Measurements from ENCODE around the gene EHMT1. TPM values are rescaled to one million over a fixed set of nuclear protein-coding genes. Genes with fewer than 3 reads are reported as not detected.

EHMT1 gene
- total and polyA plus RNA-seq, 2 donors = 44.7 to 48.6 TPM

DNA sequence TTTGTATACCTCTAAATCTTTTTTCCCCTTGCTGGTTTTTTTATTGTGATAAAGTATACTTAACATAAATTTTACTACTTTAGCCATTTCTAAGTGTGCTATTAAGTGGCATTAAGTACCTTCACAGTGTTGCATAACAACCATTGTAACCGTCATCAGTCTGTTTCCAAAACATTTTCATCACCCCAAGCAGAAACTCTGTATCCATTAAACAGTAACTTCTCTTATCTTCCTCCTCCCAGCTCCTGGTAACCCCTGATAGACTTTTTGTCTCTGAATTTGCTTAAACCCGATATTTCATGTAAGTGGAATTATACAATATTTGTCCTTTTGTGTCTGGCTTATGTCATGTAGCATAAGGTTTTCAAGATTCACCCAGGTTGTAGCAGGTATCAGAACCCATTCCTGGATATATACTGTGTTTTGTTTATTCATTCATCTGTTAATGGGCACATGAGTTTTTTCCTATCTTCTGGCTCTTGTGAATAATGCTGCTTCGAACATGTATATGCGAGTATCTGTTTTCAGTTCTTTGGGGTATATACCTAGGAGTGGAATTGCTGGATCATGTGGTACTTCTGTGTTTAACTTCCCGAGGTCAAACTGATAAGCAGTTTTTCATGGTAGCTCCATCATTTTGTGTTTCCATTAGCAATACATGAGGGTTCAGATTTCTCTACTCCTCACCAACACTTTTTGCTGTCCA lies 66.4 kb downstream of the EHMT1 start:
- 84% methylated on average over 5 of the region's 5 CpGs for WGBS
- no peaks in the 10 kb centered on the region for H3K36me3 ChIP-seq (ENCODE audit: insufficient read depth)
- H3K27ac ChIP-seq (ENCODE audit: low read depth) = no peak overlapping the region
- H3K4me1 ChIP-seq (ENCODE audit: insufficient read depth) = no peaks in the 10 kb centered on the region
- H3K4me3 ChIP-seq (ENCODE audit: low read depth, low read length) = no peak overlapping the region
- no peak for DNase-seq (ENCODE audit: extremely low spot score)

DNA sequence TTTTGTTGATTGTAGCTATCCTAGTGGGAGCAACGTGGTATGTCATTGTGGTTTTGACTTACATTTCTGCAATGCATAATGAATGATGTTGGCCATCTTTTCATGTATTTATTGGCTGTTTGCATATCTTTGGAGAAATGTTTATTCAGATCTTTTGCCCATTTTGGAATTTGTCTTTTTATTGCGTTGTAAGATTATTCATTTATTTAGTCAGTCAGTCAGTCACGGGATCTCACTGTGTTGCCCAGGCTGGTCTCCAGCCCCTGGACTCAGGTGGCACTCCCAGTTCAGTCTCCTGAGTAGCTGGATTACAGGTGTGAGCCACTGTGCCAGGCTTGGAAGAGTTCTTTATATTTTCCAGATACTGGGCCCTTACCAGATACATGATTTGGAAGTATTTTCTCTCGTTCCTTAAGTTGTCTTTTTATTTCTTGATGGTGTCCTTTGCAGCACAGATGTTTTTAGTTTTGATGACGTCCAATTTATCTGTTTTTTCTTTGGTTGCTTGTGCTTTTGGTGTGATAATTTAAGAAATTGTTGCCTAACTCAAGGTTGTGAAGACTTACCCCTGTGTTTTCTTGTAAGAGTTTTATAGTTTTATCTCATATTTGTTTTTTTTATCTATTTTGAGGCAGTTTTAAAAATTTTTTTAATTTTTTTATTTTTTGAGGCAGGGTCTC lies 67.1 kb downstream of the EHMT1 start:
- Histone ChIP-seq H3K36me3 (ENCODE audit: insufficient read depth) (no peaks in the 10 kb centered on the region), H3K4me3 (ENCODE audit: low read depth, low read length) (no peak overlapping the region), H3K4me1 (ENCODE audit: insufficient read depth) (peaks cover 1% of the 10 kb centered on the region), H3K27ac (ENCODE audit: low read depth) (no peak overlapping the region)
- 78% methylated on average over 5 of the region's 5 CpGs for WGBS
- DNase-seq (ENCODE audit: extremely low spot score) = no peak

DNA sequence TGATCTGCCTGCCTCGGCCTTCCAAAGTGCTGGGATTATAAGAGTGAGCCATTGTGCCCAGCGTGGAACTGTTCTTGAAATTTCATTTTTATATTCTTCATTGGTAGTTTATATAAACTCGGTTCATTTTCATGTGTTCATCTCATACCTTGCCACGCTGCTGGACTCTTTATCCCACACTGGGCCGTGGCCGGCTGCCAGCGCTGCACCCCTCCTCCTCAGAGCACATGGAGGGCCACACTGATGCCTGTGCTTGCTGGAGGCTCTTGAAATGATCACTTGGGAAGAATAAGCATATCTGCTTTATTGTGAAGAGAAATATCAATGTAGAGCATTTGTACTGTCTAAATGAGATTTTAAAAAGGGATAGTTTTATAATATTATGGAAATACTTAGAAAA lies 69.5 kb downstream of the EHMT1 start:
- 86% methylated on average over 7 of the region's 7 CpGs for WGBS
- peaks cover 3% of the 10 kb centered on the region for H3K4me1 ChIP-seq (ENCODE audit: insufficient read depth)
- no peak for DNase-seq (ENCODE audit: extremely low spot score)

DNA sequence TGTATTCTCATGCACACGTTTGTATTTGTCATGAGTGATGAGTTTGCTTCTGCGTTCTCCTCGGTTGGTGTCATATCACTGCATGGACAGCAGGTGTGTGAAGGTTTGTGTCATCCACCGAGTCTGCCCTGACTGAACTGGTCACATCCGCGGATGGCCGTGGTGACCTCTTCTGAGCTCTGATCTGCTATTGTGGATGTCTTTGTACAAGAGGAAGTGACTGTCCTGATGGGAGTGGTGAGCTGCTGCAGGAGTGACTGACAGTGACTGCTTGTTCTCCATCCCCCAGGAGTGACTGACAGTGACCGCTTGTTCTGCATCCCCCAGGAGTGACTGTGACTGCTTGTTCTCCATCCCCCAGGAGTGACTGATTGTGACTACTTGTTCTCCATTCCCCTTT lies 69.9 kb downstream of the EHMT1 start:
- no peak overlapping the region for H3K4me3 ChIP-seq (ENCODE audit: low read depth, low read length)
- 81% methylated on average over 8 of the region's 8 CpGs for WGBS
- DNase-seq (ENCODE audit: extremely low spot score) = no peak
- peaks cover 3% of the 10 kb centered on the region for H3K4me1 ChIP-seq (ENCODE audit: insufficient read depth)
- no peaks in the 10 kb centered on the region for H3K36me3 ChIP-seq (ENCODE audit: insufficient read depth)
- no peak overlapping the region for H3K27ac ChIP-seq (ENCODE audit: low read depth)

More for the DNA sequence above, 69.5 kb downstream of the EHMT1 start:
- Histone ChIP-seq H3K36me3 (ENCODE audit: insufficient read depth) (no peaks in the 10 kb centered on the region), H3K4me3 (ENCODE audit: low read depth, low read length) (no peak overlapping the region), H3K27ac (ENCODE audit: low read depth) (no peak overlapping the region)

DNA sequence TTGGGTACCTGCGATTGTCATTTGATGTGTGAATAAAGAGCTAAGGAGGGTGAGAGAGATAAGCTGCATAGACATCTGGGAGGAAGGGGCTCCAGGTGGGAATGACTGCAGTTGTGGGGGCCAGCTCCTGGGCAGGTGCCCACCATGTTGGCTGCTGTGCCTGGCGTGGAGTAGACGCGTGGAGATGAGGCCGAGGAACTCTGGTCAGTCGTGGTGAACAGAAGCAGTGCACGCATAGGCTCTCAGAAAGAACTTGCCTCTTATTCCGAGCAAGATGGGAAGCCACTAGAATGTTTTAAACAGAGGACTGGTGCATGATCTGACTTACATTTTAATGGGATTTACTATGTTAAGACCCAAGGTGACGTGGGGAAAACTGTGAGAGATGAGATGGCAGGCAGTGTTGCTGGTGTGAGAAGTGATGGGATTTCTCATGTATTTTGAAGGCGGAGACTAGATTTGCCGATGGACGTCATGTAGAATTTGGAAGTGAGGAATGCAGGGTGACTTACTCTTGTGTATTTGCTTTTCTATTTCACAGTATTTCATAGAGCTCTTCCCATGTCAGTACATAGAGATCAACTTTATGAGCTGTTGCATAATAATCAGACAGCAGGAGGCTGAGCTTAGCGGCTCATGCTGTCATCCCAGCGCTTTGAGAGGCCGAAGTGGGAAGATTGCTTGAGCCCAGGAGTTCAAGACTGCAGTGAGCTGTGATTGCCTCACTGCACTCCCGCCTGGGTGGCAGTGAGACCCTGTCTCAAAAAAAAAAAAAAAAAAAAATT lies 71.1 kb downstream of the EHMT1 start:
- Histone ChIP-seq H3K4me1 (ENCODE audit: insufficient read depth) (peaks cover 3% of the 10 kb centered on the region), H3K36me3 (ENCODE audit: insufficient read depth) (no peaks in the 10 kb centered on the region), H3K4me3 (ENCODE audit: low read depth, low read length) (no peak overlapping the region), H3K27ac (ENCODE audit: low read depth) (no peak overlapping the region)
- DNase-seq (ENCODE audit: extremely low spot score) = no peak
- WGBS = 44% methylated on average over 16 of the region's 16 CpGs

DNA sequence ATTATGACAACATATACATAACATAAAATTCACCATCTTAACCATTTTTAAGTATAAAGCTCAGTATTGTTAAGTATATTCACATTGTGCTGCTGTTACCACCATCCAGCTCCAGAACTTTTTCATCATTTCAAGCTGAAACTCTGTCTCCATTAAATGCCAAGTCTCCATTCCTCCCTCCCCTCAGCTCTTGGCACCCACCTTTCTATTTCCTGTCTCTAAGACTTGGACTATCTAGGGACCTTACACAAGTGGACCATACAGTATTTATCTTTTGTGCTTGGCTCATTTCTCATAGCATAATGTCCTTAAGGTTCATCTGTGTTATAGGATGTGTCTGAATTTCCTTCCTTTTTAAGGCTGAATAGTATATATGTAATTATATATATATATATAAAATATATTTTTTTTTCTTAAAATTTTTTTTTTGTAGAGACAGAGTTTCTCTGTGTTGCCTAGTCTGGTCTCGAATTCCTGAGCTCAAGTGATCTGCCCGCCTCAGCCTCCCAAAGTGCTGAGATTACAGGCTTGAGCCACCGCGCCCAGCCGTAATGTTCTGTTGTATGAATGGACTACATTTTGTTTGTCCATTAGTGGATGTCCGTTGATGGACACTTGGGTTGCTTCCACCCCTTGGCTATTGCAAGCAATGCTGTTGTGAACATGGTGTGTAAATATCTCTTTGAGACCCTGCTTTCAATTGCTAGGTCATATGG lies 72.3 kb downstream of the EHMT1 start:
- no peak overlapping the region for H3K27ac ChIP-seq (ENCODE audit: low read depth)
- peaks cover 5% of the 10 kb centered on the region for H3K4me1 ChIP-seq (ENCODE audit: insufficient read depth)
- H3K4me3 ChIP-seq (ENCODE audit: low read depth, low read length) = no peak overlapping the region
- WGBS = 95% methylated on average over 6 of the region's 6 CpGs
- no peak for DNase-seq (ENCODE audit: extremely low spot score)
- H3K36me3 ChIP-seq (ENCODE audit: insufficient read depth) = no peaks in the 10 kb centered on the region

DNA sequence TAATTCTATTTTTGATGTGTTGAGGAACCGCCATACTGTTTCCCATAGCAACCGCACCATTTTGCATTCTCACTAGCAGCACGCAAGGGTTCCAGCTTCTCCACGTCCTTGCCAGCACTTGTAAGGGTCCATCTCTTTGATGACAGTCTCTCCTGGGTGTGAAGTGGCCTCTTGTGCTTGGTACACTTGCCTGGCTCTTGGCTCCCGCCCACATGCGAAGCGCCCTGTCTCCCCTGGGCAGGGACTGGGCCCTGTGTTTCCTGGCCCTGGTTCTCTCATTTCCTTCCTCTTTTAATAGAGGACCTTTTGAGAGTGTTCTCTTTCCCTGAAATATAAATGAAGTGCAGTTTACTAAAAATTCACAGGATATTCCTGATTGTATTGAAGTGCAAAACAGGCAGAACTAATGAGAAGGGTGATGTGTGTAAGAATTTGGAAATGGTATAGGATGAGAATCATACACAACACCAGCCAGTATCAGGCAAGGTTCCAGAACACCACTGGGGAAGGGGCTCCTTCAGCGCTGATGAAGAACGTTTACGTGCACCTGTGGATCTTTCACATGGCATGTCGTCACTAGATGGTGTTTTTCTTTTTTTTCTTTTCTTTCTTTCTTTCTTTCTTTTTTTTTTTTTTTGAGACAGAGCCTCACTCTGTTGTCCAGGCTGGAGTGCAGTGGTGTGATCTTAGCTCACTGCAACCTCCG lies 73.0 kb downstream of the EHMT1 start:
- DNase-seq (ENCODE audit: extremely low spot score) = no peak
- no peak overlapping the region for H3K27ac ChIP-seq (ENCODE audit: low read depth)
- H3K4me3 ChIP-seq (ENCODE audit: low read depth, low read length) = no peak overlapping the region
- 85% methylated on average over 12 of the region's 12 CpGs for WGBS
- H3K4me1 ChIP-seq (ENCODE audit: insufficient read depth) = peaks cover 5% of the 10 kb centered on the region
- H3K36me3 ChIP-seq (ENCODE audit: insufficient read depth) = no peaks in the 10 kb centered on the region

DNA sequence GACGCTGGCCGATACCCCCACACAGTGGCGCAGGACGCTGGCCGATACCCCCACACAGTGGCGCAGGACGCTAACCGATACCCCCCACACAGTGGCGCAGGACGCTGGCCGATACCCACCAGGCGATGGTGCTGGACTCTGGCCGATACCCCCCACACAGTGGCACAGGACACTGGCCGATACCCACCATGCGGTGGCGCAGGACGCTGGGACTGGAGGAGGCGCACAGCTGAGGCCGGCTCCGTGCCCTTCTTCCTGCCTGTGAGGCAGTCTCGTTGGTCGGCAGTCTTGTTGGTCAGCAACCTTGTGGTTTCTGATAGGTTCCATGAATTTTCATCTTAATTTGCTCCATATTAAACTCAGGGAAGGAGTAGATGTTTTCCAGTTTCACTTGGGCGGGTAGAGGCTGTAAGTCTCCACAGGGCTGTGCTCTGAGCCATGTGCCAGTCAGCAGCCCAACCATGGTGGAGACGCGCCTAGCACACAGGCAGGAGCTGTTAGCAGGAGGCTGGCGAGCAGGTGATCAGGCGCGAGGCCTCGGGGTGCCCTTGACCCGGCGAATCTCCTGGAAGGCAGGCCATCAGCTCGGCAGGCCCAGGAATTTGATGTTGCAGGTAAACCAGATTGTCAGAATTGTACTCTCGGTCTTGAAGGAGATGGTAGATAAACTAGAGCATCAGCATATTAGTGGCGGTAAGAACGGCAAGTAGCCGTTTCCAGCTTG lies 75.6 kb downstream of the EHMT1 start:
- Histone ChIP-seq H3K4me1 (ENCODE audit: insufficient read depth) (peaks cover 5% of the 10 kb centered on the region), H3K27ac (ENCODE audit: low read depth) (no peak overlapping the region), H3K4me3 (ENCODE audit: low read depth, low read length) (no peak overlapping the region), H3K36me3 (ENCODE audit: insufficient read depth) (no peaks in the 10 kb centered on the region)
- 94% methylated on average over 36 of the region's 36 CpGs for whole genome bisulfite sequencing
- DNase-seq (ENCODE audit: extremely low spot score) = no peak

DNA sequence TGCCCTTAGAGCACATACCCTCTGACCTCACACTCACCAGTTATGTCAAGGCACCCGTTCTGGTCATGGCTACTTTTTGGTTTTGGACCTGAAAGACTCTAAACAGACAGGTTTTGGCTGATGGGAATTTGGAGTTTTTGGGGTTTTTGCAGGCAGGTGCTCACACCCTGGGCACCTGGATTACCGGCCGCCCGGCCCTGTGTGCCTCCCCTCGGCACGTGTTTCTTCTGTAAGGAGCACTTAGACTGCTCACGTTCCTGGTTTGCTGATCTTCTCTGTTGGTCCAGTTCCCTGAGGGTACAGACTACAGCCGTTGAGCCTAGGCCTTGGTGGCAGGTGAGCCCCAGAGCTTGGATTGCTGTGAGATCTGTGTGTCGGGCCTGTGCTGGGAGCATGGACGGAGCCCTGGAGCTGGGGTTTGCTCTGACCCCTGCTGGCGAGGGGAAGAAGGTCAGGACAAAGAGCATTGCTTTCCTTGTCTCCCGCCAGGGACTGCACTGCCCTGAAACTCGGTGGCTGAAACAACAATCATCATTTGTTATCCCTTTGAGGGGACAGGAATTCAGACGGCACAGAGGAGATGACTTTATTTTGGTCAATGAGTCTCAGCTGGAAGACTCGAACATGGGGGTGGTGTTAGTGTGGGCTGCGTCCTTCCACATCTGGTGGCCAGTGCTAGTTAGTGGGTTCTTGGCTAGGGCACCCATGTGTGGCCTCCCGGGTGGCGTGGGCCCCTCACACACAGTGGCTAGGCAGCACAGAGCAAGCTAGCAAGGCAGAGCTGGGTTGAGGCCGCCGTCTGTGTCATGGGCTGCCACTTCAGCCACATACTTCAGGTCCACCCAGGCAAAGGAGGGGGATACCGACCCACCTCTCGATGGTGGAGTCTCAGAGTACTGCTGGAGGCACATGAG lies 76.4 kb downstream of the EHMT1 start:
- 78% methylated on average over 22 of the region's 22 CpGs for WGBS
- peaks cover 5% of the 10 kb centered on the region for H3K4me1 ChIP-seq (ENCODE audit: insufficient read depth)

DNA sequence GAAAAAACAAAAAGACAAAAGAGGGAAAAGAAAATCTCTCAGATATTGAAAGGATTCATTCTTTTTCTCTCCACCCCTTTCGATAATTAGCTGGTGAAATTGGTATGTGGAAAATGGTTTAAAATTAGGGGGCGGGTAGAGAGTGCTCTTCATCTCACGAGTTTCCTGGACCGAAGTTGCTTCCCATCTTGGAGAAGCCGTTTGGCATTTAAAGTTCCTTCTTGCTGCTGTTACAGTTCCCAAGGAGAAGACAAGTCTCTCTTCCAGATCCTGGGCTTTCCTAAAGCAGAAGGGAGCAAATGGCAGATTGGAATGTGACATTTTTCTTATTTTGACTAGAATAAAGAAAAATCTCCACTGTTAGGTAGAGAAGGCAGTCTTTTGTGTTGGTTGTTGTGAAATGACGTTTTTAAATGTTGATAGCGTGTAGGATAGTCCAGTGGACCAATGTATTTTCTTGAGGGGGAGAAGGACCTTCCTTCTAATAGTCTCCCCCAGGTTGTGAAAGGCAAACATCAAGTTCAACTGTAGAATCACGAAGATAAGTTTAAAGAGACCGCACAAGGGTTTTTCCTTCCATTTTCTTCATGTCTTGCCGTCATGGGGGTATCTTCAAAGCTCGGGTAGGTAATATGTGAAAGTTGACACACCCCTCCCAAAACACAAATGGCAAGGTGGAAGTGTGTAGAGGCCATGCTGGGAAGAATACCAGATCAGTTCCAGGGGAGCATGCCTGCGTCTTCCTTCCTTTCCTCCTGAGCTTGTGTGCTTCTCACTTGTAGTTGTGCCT lies 77.5 kb downstream of the EHMT1 start:
- Histone ChIP-seq H3K4me3 (ENCODE audit: low read depth, low read length) (no peak overlapping the region), H3K27ac (ENCODE audit: low read depth) (no peak overlapping the region), H3K36me3 (ENCODE audit: insufficient read depth) (no peaks in the 10 kb centered on the region), H3K4me1 (ENCODE audit: insufficient read depth) (peaks cover 3% of the 10 kb centered on the region)
- DNase-seq (ENCODE audit: extremely low spot score) = no peak
- WGBS = 90% methylated on average over 12 of the region's 12 CpGs

More for the DNA sequence above, 76.4 kb downstream of the EHMT1 start:
- no peak for DNase-seq (ENCODE audit: extremely low spot score)
- H3K27ac ChIP-seq (ENCODE audit: low read depth) = no peak overlapping the region
- no peaks in the 10 kb centered on the region for H3K36me3 ChIP-seq (ENCODE audit: insufficient read depth)
- H3K4me3 ChIP-seq (ENCODE audit: low read depth, low read length) = no peak overlapping the region

DNA sequence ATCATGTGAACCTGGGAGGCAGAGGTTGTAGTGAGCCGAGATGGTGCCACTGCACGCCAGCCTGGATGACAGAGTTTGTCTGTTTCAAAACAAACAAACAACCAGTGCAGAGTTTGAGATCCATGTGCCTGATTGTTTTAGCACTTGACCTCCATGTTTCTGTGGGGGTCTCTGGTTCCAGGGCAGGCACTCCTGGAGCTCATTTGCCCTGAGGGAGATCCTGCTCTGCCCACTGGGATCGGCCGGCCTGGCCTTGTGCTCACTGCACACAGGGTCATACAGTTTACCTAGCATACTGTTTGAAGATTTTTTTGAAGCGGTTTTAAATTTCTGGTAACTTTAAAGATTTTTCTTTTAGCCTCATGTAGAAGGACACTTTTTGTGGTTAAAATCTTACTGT lies 78.4 kb downstream of the EHMT1 start:
- 85% methylated on average over 5 of the region's 5 CpGs for WGBS
- Histone ChIP-seq H3K27ac (ENCODE audit: low read depth) (no peak overlapping the region), H3K4me3 (ENCODE audit: low read depth, low read length) (no peak overlapping the region), H3K36me3 (ENCODE audit: insufficient read depth) (no peaks in the 10 kb centered on the region), H3K4me1 (ENCODE audit: insufficient read depth) (peaks cover 3% of the 10 kb centered on the region)
- DNase-seq (ENCODE audit: extremely low spot score) = no peak
